ENCODE results near the gene ADCY2.

The ADCY2 gene

DNA sequence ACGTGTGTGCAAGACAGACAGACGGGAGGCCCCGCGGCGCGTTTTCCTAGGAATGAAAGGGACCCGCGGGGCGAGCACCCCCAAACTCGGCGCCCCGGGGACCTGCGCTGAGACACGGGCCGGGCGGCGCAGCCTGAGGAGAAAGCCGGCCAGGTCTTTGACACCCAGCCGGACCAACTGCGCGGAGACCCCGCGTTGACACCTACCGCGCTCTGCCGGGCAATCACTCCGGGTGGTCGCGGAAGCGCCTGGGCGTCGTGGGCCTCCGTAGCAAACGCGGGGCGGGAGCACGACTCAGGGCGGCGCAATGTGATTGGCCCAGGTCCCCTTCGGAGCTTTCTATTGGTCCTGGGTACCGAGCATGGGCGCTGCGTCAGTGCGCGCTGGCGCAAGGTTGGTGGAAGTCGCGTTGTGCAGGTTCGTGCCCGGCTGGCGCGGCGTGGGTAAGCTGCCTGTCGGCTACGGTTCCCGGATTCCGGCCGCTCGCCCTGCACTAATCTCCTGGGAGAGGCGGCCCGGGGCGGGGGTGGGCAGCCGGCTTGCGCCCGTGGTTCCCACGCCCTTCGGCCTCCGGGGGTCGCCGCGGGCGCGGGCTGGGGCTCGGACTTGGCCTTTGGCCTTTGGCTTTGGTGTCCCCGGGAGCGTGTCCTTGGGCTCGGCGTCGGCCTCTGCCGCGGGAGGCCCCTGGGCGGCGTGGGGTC is 473.0 kb downstream of the ADCY2 start, which contains the start of the genes FASTKD3 and MTRR:
Gene FASTKD3 (minus strand): TSS at position 259 of the 701 bp plus-strand sequence. CDS start 948 bp downstream, outside the sequence.
Gene MTRR (plus strand): TSS at position 376 of the 701 bp plus-strand sequence. CDS start 1,647 bp downstream, outside the sequence.
- TF ChIP-seq, protein P1, sequence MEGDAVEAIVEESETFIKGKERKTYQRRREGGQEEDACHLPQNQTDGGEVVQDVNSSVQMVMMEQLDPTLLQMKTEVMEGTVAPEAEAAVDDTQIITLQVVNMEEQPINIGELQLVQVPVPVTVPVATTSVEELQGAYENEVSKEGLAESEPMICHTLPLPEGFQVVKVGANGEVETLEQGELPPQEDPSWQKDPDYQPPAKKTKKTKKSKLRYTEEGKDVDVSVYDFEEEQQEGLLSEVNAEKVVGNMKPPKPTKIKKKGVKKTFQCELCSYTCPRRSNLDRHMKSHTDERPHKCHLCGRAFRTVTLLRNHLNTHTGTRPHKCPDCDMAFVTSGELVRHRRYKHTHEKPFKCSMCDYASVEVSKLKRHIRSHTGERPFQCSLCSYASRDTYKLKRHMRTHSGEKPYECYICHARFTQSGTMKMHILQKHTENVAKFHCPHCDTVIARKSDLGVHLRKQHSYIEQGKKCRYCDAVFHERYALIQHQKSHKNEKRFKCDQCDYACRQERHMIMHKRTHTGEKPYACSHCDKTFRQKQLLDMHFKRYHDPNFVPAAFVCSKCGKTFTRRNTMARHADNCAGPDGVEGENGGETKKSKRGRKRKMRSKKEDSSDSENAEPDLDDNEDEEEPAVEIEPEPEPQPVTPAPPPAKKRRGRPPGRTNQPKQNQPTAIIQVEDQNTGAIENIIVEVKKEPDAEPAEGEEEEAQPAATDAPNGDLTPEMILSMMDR (IDR thresholded peaks at IDR 0.05; ENCODE audit: low read length, missing control alignments), result no peak

DNA sequence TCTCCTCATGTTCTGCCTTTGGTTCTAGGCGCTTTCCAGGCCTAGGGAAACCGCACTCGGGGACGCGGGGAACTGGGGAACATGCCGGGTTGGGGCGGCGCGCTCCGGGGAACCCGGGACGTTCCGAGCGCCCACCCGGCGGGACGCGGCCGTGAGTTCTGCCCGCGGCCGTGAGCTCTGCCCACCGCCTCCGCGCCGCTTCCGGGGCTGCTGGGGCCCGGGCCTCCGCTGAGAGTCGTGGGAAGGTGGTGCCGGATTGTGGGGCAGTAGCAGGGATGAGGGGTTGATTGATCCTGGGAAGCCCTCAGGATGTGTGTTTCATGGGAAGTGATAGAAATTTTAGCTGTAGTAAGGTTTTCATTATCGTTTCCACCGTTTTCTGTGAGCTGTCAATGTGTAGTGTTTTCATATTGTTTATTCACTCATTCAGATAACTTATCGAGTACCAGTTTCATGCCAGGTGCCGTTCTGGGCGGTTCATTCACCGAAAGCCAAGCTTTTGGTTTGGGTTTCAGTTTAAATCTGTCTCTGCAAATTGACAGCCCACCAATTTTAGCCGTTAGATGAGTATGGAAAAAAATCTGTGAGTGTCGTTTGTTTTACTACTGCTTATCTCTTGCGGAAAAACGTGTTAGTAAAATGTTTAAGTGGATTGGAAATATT is 473.7 kb downstream of the ADCY2 start:
- peak overlapping the region; percentile 89 for H3K4me3 ChIP-seq (replicated peaks; ENCODE audit: low read depth, low read length)
- TF ChIP-seq, protein P1 (IDR thresholded peaks at IDR 0.05; ENCODE audit: low read length, missing control alignments), result no peak
- DNase-seq (ENCODE audit: low read depth), result peak; percentile 3

More for the DNA sequence above, 473.0 kb downstream of the ADCY2 start, which contains the start of the genes FASTKD3 and MTRR:
- H3K4me3 ChIP-seq (replicated peaks; ENCODE audit: low read depth, low read length), result peak within 1 kb of the TSS; percentile 89
- DNase-seq (ENCODE audit: low read depth), result peak; percentile 94

DNA sequence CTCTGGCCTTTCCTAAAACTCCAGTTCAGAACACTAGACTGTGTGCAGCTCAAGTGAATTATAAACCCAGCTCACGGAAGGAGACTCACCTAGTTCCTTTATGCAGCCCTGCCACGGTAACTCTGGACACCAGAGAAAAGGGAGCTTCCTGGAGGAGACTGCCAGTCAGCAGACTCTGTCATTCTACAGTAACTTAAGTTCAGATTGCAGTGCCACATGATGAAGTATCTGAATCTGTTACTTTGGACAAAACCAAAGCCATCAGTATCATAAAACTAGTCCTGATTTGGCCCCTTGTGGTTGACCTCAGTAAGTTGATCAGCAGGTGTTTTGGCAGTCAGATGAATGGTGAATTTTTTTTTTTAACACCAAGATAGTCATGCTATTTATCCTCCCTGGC is 475.7 kb downstream of the ADCY2 start:
- no peak overlapping the region for H3K4me3 ChIP-seq (replicated peaks; ENCODE audit: low read depth, low read length)
- TF ChIP-seq, protein P1 (IDR thresholded peaks at IDR 0.05; ENCODE audit: low read length, missing control alignments), result no peak

DNA sequence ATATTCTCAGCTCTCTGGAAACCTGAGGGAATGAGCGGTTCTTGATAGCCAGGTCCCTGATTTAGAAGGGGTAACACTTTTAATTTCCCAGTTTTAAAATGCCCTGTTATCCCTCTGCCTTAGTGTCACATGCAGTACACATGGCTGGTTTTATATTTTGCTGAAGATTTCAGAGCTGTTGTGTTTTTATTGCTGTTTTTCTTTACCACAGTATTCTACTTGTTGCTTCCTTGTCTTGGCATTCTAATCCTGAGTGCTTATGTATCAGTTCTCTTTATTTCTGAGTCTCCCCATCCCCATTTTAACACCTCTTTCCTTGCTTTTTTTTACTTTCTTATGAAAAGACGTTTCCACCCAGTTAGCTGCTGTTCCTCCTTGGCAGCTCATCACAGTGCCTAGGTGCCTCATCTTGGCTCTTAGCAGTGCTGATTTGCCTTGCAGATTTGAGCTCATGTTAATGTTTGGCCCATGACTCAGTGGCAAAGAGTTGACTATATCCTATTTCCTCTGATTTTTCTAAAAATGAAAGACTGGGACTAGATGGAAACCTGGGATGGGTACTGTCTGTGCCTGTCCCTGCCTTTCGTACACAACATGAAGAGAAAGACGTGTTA is 476.7 kb downstream of the ADCY2 start:
- H3K4me3 ChIP-seq (replicated peaks; ENCODE audit: low read depth, low read length), result no peak overlapping the region
- TF ChIP-seq, protein P1 (IDR thresholded peaks at IDR 0.05; ENCODE audit: low read length, missing control alignments), result no peak
- DNase-seq (ENCODE audit: low read depth), result no peak

More for the DNA sequence above, 475.7 kb downstream of the ADCY2 start:
- DNase-seq (ENCODE audit: low read depth), result no peak

DNA sequence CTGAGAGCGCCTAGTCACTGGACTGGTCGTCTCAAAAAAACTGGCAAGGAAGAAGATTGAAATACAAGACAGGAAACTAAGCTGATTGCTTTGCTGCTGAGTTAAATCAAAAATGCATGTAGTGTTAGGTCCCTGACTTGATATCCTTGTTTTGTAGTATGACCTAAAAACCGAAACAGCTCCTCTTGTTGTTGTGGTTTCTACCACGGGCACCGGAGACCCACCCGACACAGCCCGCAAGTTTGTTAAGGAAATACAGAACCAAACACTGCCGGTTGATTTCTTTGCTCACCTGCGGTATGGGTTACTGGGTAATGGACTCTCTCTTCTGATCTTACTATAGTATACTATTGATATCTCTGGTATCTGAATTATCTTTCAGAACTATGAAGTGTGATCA is 477.3 kb downstream of the ADCY2 start:
- H3K4me3 ChIP-seq (replicated peaks; ENCODE audit: low read depth, low read length), result no peak overlapping the region
- TF ChIP-seq, protein P1 (IDR thresholded peaks at IDR 0.05; ENCODE audit: low read length, missing control alignments), result no peak
- DNase-seq (ENCODE audit: low read depth), result no peak

DNA sequence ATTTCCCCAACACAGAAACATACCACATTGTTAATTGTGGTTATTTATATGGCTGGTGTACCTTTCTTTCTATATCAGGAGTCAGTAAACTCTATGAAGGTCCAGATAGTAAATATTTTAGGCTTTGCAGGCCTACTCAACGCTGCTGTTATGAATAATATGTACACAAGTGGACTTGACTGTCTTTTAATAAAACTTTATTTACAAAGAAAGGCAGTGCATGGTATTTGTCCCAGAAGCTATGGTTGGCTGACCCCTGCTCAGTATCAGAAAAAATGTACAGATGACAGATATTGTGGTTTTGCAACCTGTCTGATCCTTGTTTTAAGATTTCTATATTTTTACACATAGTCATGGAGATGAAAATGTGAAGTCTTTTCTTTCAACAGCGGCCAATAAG is 478.7 kb downstream of the ADCY2 start:
- TF ChIP-seq, protein P1 (IDR thresholded peaks at IDR 0.05; ENCODE audit: low read length, missing control alignments), result no peak
- no peak overlapping the region for H3K4me3 ChIP-seq (replicated peaks; ENCODE audit: low read depth, low read length)
- DNase-seq (ENCODE audit: low read depth), result no peak
